ENCODE measurements around the gene LRRC14B.

LRRC14B gene

GRCh38 chr5:176296-176823, 14.9 kb upstream of the LRRC14B start:
- DNase-seq: no peak

GRCh38 chr5:178110-178509, 13.2 kb upstream of the LRRC14B start:
- DNase-seq: no peak

- DNase-seq: no peak
These were observed 11.9 kb upstream of the LRRC14B start for GRCh38 chr5:179401-179800.

GRCh38 chr5:180286-180918, 10.9 kb upstream of the LRRC14B start:
- DNase-seq: no peak

GRCh38 chr5:181160-181559, 10.1 kb upstream of the LRRC14B start:
- DNase-seq: no peak

- DNase-seq: no peak
These were observed 9.7 kb upstream of the LRRC14B start for GRCh38 chr5:181566-181965.

- no peak for DNase-seq
These were observed 9.2 kb upstream of the LRRC14B start for GRCh38 chr5:182126-182525.

GRCh38 chr5:184471-184870, 6.8 kb upstream of the LRRC14B start:
- no peak for DNase-seq

GRCh38 chr5:185095-186070, 5.9 kb upstream of the LRRC14B start:
- no peak for DNase-seq

GRCh38 chr5:186091-187041, 4.9 kb upstream of the LRRC14B start:
- DNase-seq: no peak

- DNase-seq: no peak
These were observed 4.3 kb upstream of the LRRC14B start for GRCh38 chr5:187042-187431.

- DNase-seq: no peak
These were observed 3.5 kb upstream of the LRRC14B start for GRCh38 chr5:187617-188451.

GRCh38 chr5:188488-189481, 2.5 kb upstream of the LRRC14B start:
- DNase-seq: peak; percentile 88

GRCh38 chr5:189486-189885, 1.8 kb upstream of the LRRC14B start:
- DNase-seq: no peak

GRCh38 chr5:189976-190365, 1.3 kb upstream of the LRRC14B start:
- no peak for DNase-seq

- no peak for DNase-seq
These were observed 794 bp upstream of the LRRC14B start for GRCh38 chr5:190366-191035.

- no peak for DNase-seq
These were observed 825 bp downstream of the LRRC14B start for GRCh38 chr5:191949-192690.

- DNase-seq: no peak
These were observed 1.3 kb downstream of the LRRC14B start for GRCh38 chr5:192691-192969.
